Measurements from ENCODE around the gene PRSS36.
A peak's percentile ranks its signal among the peaks of the same experiment; 100 is the strongest.

The PRSS36 gene

DNA sequence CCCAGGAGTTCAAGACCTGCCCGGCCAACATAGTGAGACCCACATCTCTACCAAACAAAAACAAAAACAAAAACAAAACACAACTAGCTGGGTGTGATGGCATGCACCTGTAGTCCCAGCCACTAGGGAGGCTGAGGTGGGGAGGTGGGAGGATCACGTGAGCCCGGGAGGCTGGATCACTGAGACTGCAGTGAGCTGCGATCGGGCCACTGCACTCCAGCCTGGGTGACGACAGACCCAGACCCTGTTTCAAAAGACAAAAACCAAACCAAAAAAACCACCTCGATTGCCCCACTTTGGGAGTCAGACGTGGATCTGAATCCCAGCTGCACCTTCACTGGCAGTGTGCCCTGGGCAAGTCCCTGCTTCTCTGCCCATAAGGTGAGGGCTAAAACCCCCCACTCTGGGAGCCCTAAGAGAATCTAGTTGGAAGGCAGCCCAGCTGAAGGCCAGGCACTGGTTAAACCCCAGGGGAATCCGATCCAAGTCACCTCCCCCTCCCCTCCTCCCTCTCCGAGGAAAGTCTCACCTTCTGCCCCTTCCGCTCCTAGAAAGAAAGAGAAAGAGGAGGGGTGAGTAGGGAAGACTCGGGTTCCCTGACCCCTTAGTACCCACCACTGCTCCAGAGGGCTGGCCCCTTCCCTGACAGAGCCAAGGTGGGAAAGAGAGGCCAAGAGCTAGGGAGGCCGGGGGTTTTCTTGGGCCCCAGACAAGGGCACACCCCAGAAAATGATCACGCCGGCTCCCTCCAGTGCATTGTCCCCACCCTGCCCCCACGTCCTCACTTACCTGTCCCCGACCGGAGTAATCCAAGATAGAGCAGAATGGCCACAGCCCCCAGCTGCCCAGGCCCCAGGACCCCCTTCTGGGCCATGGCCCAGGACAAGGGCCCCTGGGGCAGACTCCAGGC lies 15.0 kb downstream of the PRSS36 start (continued):
- TF ChIP-seq, protein P1, sequence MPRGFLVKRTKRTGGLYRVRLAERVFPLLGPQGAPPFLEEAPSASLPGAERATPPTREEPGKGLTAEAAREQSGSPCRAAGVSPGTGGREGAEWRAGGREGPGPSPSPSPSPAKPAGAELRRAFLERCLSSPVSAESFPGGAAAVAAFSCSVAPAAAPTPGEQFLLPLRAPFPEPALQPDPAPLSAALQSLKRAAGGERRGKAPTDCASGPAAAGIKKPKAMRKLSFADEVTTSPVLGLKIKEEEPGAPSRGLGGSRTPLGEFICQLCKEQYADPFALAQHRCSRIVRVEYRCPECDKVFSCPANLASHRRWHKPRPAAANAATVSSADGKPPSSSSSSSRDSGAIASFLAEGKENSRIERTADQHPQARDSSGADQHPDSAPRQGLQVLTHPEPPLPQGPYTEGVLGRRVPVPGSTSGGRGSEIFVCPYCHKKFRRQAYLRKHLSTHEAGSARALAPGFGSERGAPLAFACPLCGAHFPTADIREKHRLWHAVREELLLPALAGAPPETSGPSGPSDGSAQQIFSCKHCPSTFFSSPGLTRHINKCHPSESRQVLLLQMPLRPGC (tag by site-specific recombination; IDR thresholded peaks at IDR 0.05) = peak; percentile 71; the same call in 1 of the 2 replicates
- no peak for TF ChIP-seq KLF7 (tag by site-specific recombination; IDR thresholded peaks at IDR 0.05; ENCODE audit: borderline replicate concordance)
- TF ChIP-seq BCL6B (tag by site-specific recombination; IDR thresholded peaks at IDR 0.05) = peak; percentile 47; the same call in 1 of the 2 replicates
- peak; percentile 65; the same call in 1 of the 2 replicates for TF ChIP-seq PATZ1 (tag by site-specific recombination; IDR thresholded peaks at IDR 0.05)
- TF ChIP-seq PRDM2 (tag by site-specific recombination; IDR thresholded peaks at IDR 0.05; ENCODE audit: borderline replicate concordance) = no peak
- TF ChIP-seq ZNF324 (tag by site-specific recombination; IDR thresholded peaks at IDR 0.05) = 0 out of 2 replicates have a peak, but pooled peaks have one; percentile 43

- Histone ChIP-seq H3K4me3 (ENCODE audit: low read depth, low read length) (no peak overlapping the region), H3K9me3 (ENCODE audit: control insufficient read depth, insufficient read depth, low read depth, low read length) (no peaks in the 10 kb centered on the region), H3K36me3 (ENCODE audit: control insufficient read depth in 2 of 2, insufficient read depth in 1 of 2, low read length in 2 of 2) (peaks cover 0 to 35% of the 10 kb centered on the region in 2 experiments; a peak in 1 of 3 replicates), H3K4me1 (ENCODE audit: control insufficient read depth, insufficient read depth, low read length) (peaks cover 11% of the 10 kb centered on the region; the same call in 1 of the 2 replicates), H3K27ac (ENCODE audit: extremely low read depth, low read depth, low read length) (no peak overlapping the region)
- TF ChIP-seq ZBTB48 (tag by site-specific recombination; IDR thresholded peaks at IDR 0.05) (no peak), SP7 (tag by site-specific recombination; IDR thresholded peaks at IDR 0.05) (0 out of 2 replicates have a peak, but pooled peaks have one; percentile 10), ZBTB8A (tag by site-specific recombination; IDR thresholded peaks at IDR 0.05) (peak; percentile 38; the same call in 1 of the 2 replicates), ZNF449 (tag by site-specific recombination; IDR thresholded peaks at IDR 0.05) (peak; percentile 82)
- CTCF ChIA-PET = interaction anchor here (1.2 kb wide), 1 partner anchor 8 kb away, joined by 5 read pairs; no protein-coding TSS in a partner anchor
- POLR2A ChIA-PET = interaction anchor here (1.0 to 1.1 kb wide), 2 partner anchors 17 to 46 kb away, joined by 3 to 5 read pairs; partner anchors contain the start of gene KAT8
Observed at GRCh38 chr16:31134091-31134571, 15.7 kb downstream of the PRSS36 start.
